GM10847 (cell line): ENCODE results near the gene HOXA2.

Experiments used
- POLR2A ChIP-seq: IDR thresholded peaks from 2 replicates; pipeline ENCODE4 v1.6.1; 2011; ENCODE audit not compliant: insufficient read length; ENCODE audit errors: extremely low read depth

The HOXA2 gene

GRCh38 chr7:27111751-27112277, 9.3 kb upstream of the HOXA2 start:
- no peak for TF ChIP-seq POLR2A

- no peak for TF ChIP-seq POLR2A
Measured at GRCh38 chr7:27111042-27111750, 8.7 kb upstream of the HOXA2 start.

GRCh38 chr7:27110186-27111031, 7.9 kb upstream of the HOXA2 start:
- TF ChIP-seq POLR2A, result no peak

- no peak for TF ChIP-seq POLR2A
Measured at GRCh38 chr7:27109466-27110185, 7.1 kb upstream of the HOXA2 start.

- no peak for TF ChIP-seq POLR2A
Measured at GRCh38 chr7:27108390-27109127, 6.1 kb upstream of the HOXA2 start.

- no peak for TF ChIP-seq POLR2A
Measured at GRCh38 chr7:27107391-27108381, 5.2 kb upstream of the HOXA2 start.

- no peak for TF ChIP-seq POLR2A
Measured at GRCh38 chr7:27106901-27107240, 4.4 kb upstream of the HOXA2 start.

- no peak for TF ChIP-seq POLR2A
Measured at GRCh38 chr7:27106181-27106900, 3.9 kb upstream of the HOXA2 start.

GRCh38 chr7:27105301-27106031, 3.0 kb upstream of the HOXA2 start:
- TF ChIP-seq POLR2A, result no peak

GRCh38 chr7:27104341-27105058, 2.0 kb upstream of the HOXA2 start:
- TF ChIP-seq POLR2A, result no peak

GRCh38 chr7:27103489-27104226, 1.2 kb upstream of the HOXA2 start:
- TF ChIP-seq POLR2A, result no peak
